Neural cell (in vitro differentiated cells): ENCODE data around the gene DEFB114. TPM values are rescaled to one million over a fixed set of nuclear protein-coding genes. Genes with fewer than 3 reads are reported as not detected.

Source experiments
- H2AFZ ChIP-seq: fragments of 200-600, 300-800 bp; sonication (generic), shearing (Covaris generic); 2 replicates; pipeline ENCODE4 v1.6.0; 2014; ENCODE audit warnings: low read depth, mild to moderate bottlenecking, antibody characterized with exemption, low read length, moderate library complexity
- H3F3A ChIP-seq: fragments of 200-600 bp; shearing (Covaris generic); 2 replicates; pipeline ENCODE4 v1.6.1; 2016; ENCODE audit warnings: mild to moderate bottlenecking, moderate library complexity, mixed read lengths, antibody characterized with exemption, low read length; ENCODE audit not compliant: insufficient read depth, poor library complexity, severe bottlenecking
- H3K27ac ChIP-seq: fragments of 200-600, 300-800 bp; sonication (generic), shearing (Covaris generic); 2 replicates; pipeline ENCODE4 v1.5.1; 2014; ENCODE audit warnings: mild to moderate bottlenecking, low read length, moderate library complexity
- H3K27me3 ChIP-seq: fragments of 300-800, 200-600 bp; sonication (generic), shearing (Covaris generic); 2 replicates; pipeline ENCODE4 v1.6.0; 2014; ENCODE audit warnings: mild to moderate bottlenecking, low read depth, low read length, moderate library complexity; ENCODE audit not compliant: insufficient read depth
- H3K36me3 ChIP-seq: fragments of 300-800, 200-600 bp; sonication (generic), shearing (Covaris generic); 2 replicates; pipeline ENCODE4 v1.5.1; 2014; ENCODE audit warnings: mild to moderate bottlenecking, antibody characterized with exemption, low read length, moderate library complexity; ENCODE audit not compliant: insufficient read depth
- H3K4me2 ChIP-seq: fragments of 300-800, 200-600 bp; sonication (generic), shearing (Covaris generic); 2 replicates; pipeline ENCODE4 v1.6.0; 2014; ENCODE audit warnings: mild to moderate bottlenecking, low read length
- H3K4me3 ChIP-seq: fragments of 300-800, 200-600 bp; sonication (generic), shearing (Covaris generic); 2 replicates; pipeline ENCODE4 v1.5.1; 2014; ENCODE audit warnings: mild to moderate bottlenecking, low read length, moderate library complexity
- H3K79me2 ChIP-seq: fragments of 200-600 bp; shearing (Covaris generic); replicated peaks from 2 replicates; pipeline ENCODE4 v1.6.0; 2014; ENCODE audit warnings: mild to moderate bottlenecking, low read length, moderate library complexity; ENCODE audit not compliant: insufficient read depth
- H3K9ac ChIP-seq: fragments of 300-800, 200-600 bp; sonication (generic), shearing (Covaris generic); 2 replicates; pipeline ENCODE4 v1.6.1; 2016; ENCODE audit warnings: mild to moderate bottlenecking, low read length, mixed read lengths
- H3K9me2 ChIP-seq: fragments of 200-600 bp; shearing (Covaris generic); 2 replicates; pipeline ENCODE4 v1.6.1; 2016; ENCODE audit warnings: mild to moderate bottlenecking, low read length, mixed read lengths; ENCODE audit not compliant: insufficient read depth
- H3K9me3 ChIP-seq: fragments of 200-600, 300-800 bp; sonication (generic), shearing (Covaris generic); 2 replicates; pipeline ENCODE4 v1.6.1; 2016; ENCODE audit warnings: mild to moderate bottlenecking, mixed run types, low read length, moderate library complexity, mixed read lengths
- H4K20me1 ChIP-seq: fragments of 200-600 bp; shearing (Covaris generic); 2 replicates; pipeline ENCODE4 v1.6.1; 2016; ENCODE audit warnings: mild to moderate bottlenecking, mixed run types; ENCODE audit not compliant: insufficient read depth
- CTCF ChIP-seq: fragments of 450-650 bp; IDR thresholded peaks from 2 replicates; pipeline ENCODE4 v1.5.1; 2014; ENCODE audit warnings: antibody characterized with exemption, mild to moderate bottlenecking, moderate library complexity; ENCODE audit not compliant: poor library complexity, severe bottlenecking
- EP300 ChIP-seq: fragments of 450-650 bp; conservative IDR thresholded peaks from 2 replicates; pipeline ENCODE4 v1.6.1; 2014; ENCODE audit warnings: antibody characterized with exemption, mild to moderate bottlenecking, moderate library complexity; ENCODE audit not compliant: poor library complexity, severe bottlenecking
- EZH2 ChIP-seq: fragments of 200-600, 300-800 bp; shearing (Covaris generic), sonication (generic); IDR thresholded peaks from 2 replicates; pipeline ENCODE4 v1.6.1; 2014; ENCODE audit warnings: antibody characterized with exemption, low read length, borderline replicate concordance, mild to moderate bottlenecking; ENCODE audit not compliant: insufficient read depth, poor library complexity, severe bottlenecking
- MXI1 ChIP-seq: fragments of 450-650 bp; conservative IDR thresholded peaks from 2 replicates; pipeline ENCODE4 v1.6.1; 2014; ENCODE audit warnings: antibody characterized with exemption, mild to moderate bottlenecking; ENCODE audit not compliant: poor library complexity, severe bottlenecking
- POLR2AphosphoS5 ChIP-seq: IDR thresholded peaks from 2 replicates; pipeline ENCODE4 v1.6.1; 2012
- RAD21 ChIP-seq: fragments of 450-650 bp; conservative IDR thresholded peaks from 2 replicates; pipeline ENCODE4 v1.6.1; 2014; ENCODE audit warnings: antibody characterized with exemption, mild to moderate bottlenecking, moderate library complexity
- REST ChIP-seq: IDR thresholded peaks from 2 replicates; pipeline ENCODE4 v1.6.1; 2012; ENCODE audit warnings: borderline replicate concordance
- SMC3 ChIP-seq: fragments of 450-650 bp; conservative IDR thresholded peaks from 2 replicates; pipeline ENCODE4 v1.6.1; 2014; ENCODE audit warnings: antibody characterized with exemption, mild to moderate bottlenecking, moderate library complexity; ENCODE audit not compliant: poor library complexity
- TAF1 ChIP-seq: IDR thresholded peaks from 2 replicates; pipeline ENCODE4 v1.6.1; 2012; ENCODE audit warnings: low read depth
- polyA plus RNA-seq: library from polyadenylated mRNA; depleted of rRNA; stranded (reverse); fragments of >200 nt; gene quantifications from 2 replicates; pipeline ENCODE4 v1.2.3, GENCODE V29; 2014

The DEFB114 gene
- polyA plus RNA-seq, 1 donor from 2014 or later: not detected

- Histone ChIP-seq H3K9ac (no peak overlapping the region), H3K36me3 (no peaks in the 10 kb centered on the region), H3K9me3 (no peaks in the 10 kb centered on the region), H3K79me2 (no peaks in the 10 kb centered on the region), H3K27ac (no peak overlapping the region), H3F3A (no peaks in the 10 kb centered on the region), H2AFZ (no peak overlapping the region), H3K27me3 (no peaks in the 10 kb centered on the region), H4K20me1 (no peaks in the 10 kb centered on the region), H3K4me3 (no peak overlapping the region), H3K4me2 (no peak overlapping the region), H3K9me2 (no peaks in the 10 kb centered on the region)
- TF ChIP-seq SMC3: no peak
Measured at GRCh38 chr6:49979584-49979983, 15.6 kb upstream of the DEFB114 start.

- no peak overlapping the region for H3K4me3 ChIP-seq
- no peaks in the 10 kb centered on the region for H3K9me2 ChIP-seq
- no peak overlapping the region for H3K4me2 ChIP-seq
- no peaks in the 10 kb centered on the region for H3K9me3 ChIP-seq
- H4K20me1 ChIP-seq: no peaks in the 10 kb centered on the region
- no peaks in the 10 kb centered on the region for H3F3A ChIP-seq
- no peak for TF ChIP-seq CTCF
- TF ChIP-seq SMC3: no peak
- TF ChIP-seq RAD21: no peak
- TF ChIP-seq EP300: no peak
- no peak for TF ChIP-seq POLR2AphosphoS5
- TF ChIP-seq REST: no peak
- no peak for TF ChIP-seq MXI1
- no peak for TF ChIP-seq EZH2
- no peak for TF ChIP-seq TAF1
- no peak overlapping the region for H2AFZ ChIP-seq
- H3K36me3 ChIP-seq: no peaks in the 10 kb centered on the region
- H3K27me3 ChIP-seq: no peaks in the 10 kb centered on the region
- H3K27ac ChIP-seq: no peak overlapping the region
- H3K79me2 ChIP-seq: no peaks in the 10 kb centered on the region
- H3K9ac ChIP-seq: no peak overlapping the region
Measured at GRCh38 chr6:49978332-49979226, 14.6 kb upstream of the DEFB114 start.
